NCI-H82 treated with DMSO at 0.1 percent for 48 hours (cell line): ENCODE data around the gene ATP4B.

Source experiments
- DNase-seq: peaks from one replicate; lab custom pipeline; 2025; ENCODE audit not compliant: unreplicated experiment; lab: John Stamatoyannopoulos, UW

The ATP4B gene

GRCh38 chr13:113656831-113657671 lies 947 bp downstream of the ATP4B start:
- DNase-seq, result no peak

- DNase-seq, result no peak
These were observed 1.9 kb downstream of the ATP4B start for GRCh38 chr13:113656003-113656588.

GRCh38 chr13:113655346-113656002 lies 2.5 kb downstream of the ATP4B start:
- no peak for DNase-seq

GRCh38 chr13:113654591-113655345 lies 3.2 kb downstream of the ATP4B start:
- no peak for DNase-seq

- DNase-seq, result no peak
These were observed 3.8 kb downstream of the ATP4B start for GRCh38 chr13:113654175-113654560.

- no peak for DNase-seq
These were observed 4.5 kb downstream of the ATP4B start for GRCh38 chr13:113653264-113654174.

- DNase-seq, result no peak
These were observed 5.4 kb downstream of the ATP4B start for GRCh38 chr13:113652404-113653263.

- DNase-seq, result no peak
These were observed 6.2 kb downstream of the ATP4B start for GRCh38 chr13:113651511-113652403.

- no peak for DNase-seq
These were observed 7.3 kb downstream of the ATP4B start for GRCh38 chr13:113650731-113651148.

- no peak for DNase-seq
These were observed 7.7 kb downstream of the ATP4B start for GRCh38 chr13:113650275-113650674.

- DNase-seq, result no peak
These were observed 8.8 kb downstream of the ATP4B start for GRCh38 chr13:113649212-113649611.

GRCh38 chr13:113648216-113648610 lies 9.8 kb downstream of the ATP4B start:
- no peak for DNase-seq

GRCh38 chr13:113647351-113648215 lies 10.4 kb downstream of the ATP4B start:
- DNase-seq, result no peak

- DNase-seq, result no peak
These were observed 11.1 kb downstream of the ATP4B start for GRCh38 chr13:113646921-113647340.

GRCh38 chr13:113646376-113646775 lies 11.6 kb downstream of the ATP4B start:
- no peak for DNase-seq

GRCh38 chr13:113645329-113645728 lies 12.7 kb downstream of the ATP4B start:
- no peak for DNase-seq

- no peak for DNase-seq
These were observed 13.2 kb downstream of the ATP4B start for GRCh38 chr13:113644800-113645199.
